ENCODE results near the gene ATP2A2. TPM values are rescaled to one million over a fixed set of nuclear protein-coding genes. Genes with fewer than 3 reads are reported as not detected.

ATP2A2 gene
- polyA plus RNA-seq, 1 experiment, result 139 TPM

GRCh38 chr12:110342157-110342556 is 61.1 kb downstream of the ATP2A2 start:
- CTCF ChIA-PET, result no interaction called here
- TF ChIP-seq, protein P1, sequence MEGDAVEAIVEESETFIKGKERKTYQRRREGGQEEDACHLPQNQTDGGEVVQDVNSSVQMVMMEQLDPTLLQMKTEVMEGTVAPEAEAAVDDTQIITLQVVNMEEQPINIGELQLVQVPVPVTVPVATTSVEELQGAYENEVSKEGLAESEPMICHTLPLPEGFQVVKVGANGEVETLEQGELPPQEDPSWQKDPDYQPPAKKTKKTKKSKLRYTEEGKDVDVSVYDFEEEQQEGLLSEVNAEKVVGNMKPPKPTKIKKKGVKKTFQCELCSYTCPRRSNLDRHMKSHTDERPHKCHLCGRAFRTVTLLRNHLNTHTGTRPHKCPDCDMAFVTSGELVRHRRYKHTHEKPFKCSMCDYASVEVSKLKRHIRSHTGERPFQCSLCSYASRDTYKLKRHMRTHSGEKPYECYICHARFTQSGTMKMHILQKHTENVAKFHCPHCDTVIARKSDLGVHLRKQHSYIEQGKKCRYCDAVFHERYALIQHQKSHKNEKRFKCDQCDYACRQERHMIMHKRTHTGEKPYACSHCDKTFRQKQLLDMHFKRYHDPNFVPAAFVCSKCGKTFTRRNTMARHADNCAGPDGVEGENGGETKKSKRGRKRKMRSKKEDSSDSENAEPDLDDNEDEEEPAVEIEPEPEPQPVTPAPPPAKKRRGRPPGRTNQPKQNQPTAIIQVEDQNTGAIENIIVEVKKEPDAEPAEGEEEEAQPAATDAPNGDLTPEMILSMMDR (IDR thresholded peaks at IDR 0.05; ENCODE audit: low read depth, low read length), result no peak

DNA sequence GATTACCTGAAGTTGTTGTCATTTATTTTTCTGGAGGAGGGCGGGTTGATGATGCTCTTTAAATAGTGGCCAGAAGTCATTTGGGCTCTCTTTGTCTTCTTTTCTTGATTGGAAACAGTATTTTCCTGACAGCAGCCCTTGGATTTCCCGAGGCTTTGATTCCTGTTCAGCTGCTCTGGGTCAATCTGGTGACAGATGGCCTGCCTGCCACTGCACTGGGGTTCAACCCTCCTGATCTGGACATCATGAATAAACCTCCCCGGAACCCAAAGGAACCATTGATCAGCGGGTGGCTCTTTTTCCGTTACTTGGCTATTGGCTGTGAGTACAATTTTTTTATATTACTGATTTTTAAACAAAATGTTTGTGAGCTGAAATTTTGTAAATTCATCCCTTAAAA is 62.1 kb downstream of the ATP2A2 start:
- Histone ChIP-seq H3K27ac (ENCODE audit: low read depth, low read length) (peak overlapping the region; percentile 21), H3K9me3 (ENCODE audit: control insufficient read depth, insufficient read depth, low read length) (peaks cover 2% of the 10 kb centered on the region; the same call in 1 of the 2 replicates), H3K27me3 (ENCODE audit: control insufficient read depth, insufficient read depth, low read length) (no peaks in the 10 kb centered on the region), H3K4me3 (ENCODE audit: low read depth, low read length) (no peak overlapping the region)
- DNase-seq (ENCODE audit: low read depth, low spot score), result no peak
- POLR2A ChIA-PET, result no interaction called here
- TF ChIP-seq, protein P1 (IDR thresholded peaks at IDR 0.05; ENCODE audit: low read depth, low read length), result no peak
- CTCF ChIA-PET, result no interaction called here

More at GRCh38 chr12:110342157-110342556, 61.1 kb downstream of the ATP2A2 start:
- H3K27me3 ChIP-seq (ENCODE audit: control insufficient read depth, insufficient read depth, low read length), result no peaks in the 10 kb centered on the region
- H3K9me3 ChIP-seq (ENCODE audit: control insufficient read depth, insufficient read depth, low read length), result peaks cover 2% of the 10 kb centered on the region; the same call in 1 of the 2 replicates
- H3K4me3 ChIP-seq (ENCODE audit: low read depth, low read length), result no peak overlapping the region
- peak overlapping the region; percentile 21 for H3K27ac ChIP-seq (ENCODE audit: low read depth, low read length)
- DNase-seq (ENCODE audit: low read depth, low spot score), result no peak
- POLR2A ChIA-PET, result no interaction called here

DNA sequence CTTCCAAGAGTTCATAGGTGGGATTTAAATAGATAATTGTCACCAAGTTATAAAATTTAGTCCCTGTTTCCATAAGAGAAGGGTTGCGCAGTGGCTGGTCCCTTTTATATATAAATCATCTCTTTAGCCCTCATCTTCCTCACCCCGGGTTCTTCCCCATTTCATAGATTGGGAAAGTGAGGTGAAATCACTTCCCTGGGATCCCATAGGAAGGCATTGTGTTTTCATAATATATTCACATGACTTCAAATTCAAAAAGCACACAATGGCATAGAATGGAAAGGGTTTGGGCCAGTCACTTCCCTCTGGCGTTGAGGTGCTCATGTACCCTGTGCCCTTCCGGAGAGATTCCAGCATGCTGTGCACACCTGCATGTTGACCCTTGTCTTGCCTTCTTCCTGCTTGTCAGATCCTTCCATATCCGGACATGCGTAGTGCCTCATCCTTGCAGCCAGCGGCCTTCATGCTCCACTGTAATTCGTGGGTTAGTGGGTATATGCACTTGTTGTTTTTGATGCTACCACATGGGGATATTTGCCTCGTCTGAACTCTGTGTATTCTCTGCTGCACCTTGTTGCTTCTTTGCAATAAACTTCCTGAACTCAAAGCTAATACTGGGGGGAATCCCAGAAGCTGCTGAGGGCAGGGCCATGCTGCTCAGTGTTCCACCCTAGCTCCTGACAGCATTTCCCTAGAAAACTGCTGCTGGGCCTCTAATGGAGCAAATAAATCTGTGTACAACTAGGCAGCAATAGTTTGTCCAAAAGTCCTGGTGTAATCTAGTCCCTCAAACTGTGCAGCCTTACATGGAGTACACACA is 62.9 kb downstream of the ATP2A2 start:
- H3K27me3 ChIP-seq (ENCODE audit: control insufficient read depth, insufficient read depth, low read length), result no peaks in the 10 kb centered on the region
- no peak for DNase-seq (ENCODE audit: low read depth, low spot score)
- H3K4me3 ChIP-seq (ENCODE audit: low read depth, low read length), result no peak overlapping the region
- CTCF ChIA-PET, result no interaction called here
- TF ChIP-seq, protein P1 (IDR thresholded peaks at IDR 0.05; ENCODE audit: low read depth, low read length), result no peak
- POLR2A ChIA-PET, result no interaction called here
- peaks cover 2% of the 10 kb centered on the region; the same call in 1 of the 2 replicates for H3K9me3 ChIP-seq (ENCODE audit: control insufficient read depth, insufficient read depth, low read length)
- no peak overlapping the region for H3K27ac ChIP-seq (ENCODE audit: low read depth, low read length)

GRCh38 chr12:110344657-110345056 is 63.6 kb downstream of the ATP2A2 start:
- H3K27ac ChIP-seq (ENCODE audit: low read depth, low read length), result no peak overlapping the region
- POLR2A ChIA-PET, result no interaction called here
- H3K9me3 ChIP-seq (ENCODE audit: control insufficient read depth, insufficient read depth, low read length), result peaks cover 2% of the 10 kb centered on the region; the same call in 1 of the 2 replicates
- no peak overlapping the region for H3K4me3 ChIP-seq (ENCODE audit: low read depth, low read length)
- H3K27me3 ChIP-seq (ENCODE audit: control insufficient read depth, insufficient read depth, low read length), result no peaks in the 10 kb centered on the region
- TF ChIP-seq, protein P1 (IDR thresholded peaks at IDR 0.05; ENCODE audit: low read depth, low read length), result no peak
- CTCF ChIA-PET, result no interaction called here
- DNase-seq (ENCODE audit: low read depth, low spot score), result no peak

DNA sequence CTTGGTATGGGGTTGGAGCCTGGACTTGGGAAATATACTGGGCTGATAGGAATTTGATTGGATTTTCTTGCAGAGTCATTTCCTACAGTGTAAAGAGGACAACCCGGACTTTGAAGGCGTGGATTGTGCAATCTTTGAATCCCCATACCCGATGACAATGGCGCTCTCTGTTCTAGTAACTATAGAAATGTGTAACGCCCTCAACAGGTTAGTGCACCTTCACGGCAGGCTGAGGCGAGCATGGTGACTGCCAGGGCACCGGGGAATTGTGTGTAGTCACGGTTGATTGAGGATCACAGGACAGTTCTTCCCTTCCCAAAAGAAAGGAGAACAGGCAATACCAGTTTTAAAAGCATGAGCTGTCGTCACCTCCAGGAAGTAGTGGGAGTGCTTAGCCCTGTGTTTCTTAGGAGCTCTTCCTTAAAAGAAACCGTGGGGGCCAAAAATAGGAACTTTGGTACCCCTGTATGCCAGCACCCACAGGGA is 64.2 kb downstream of the ATP2A2 start:
- no peaks in the 10 kb centered on the region for H3K27me3 ChIP-seq (ENCODE audit: control insufficient read depth, insufficient read depth, low read length)
- H3K27ac ChIP-seq (ENCODE audit: low read depth, low read length), result no peak overlapping the region
- TF ChIP-seq, protein P1 (IDR thresholded peaks at IDR 0.05; ENCODE audit: low read depth, low read length), result no peak
- ChIA-PET POLR2A (no interaction called here), CTCF (interaction anchor here (1.0 kb wide), 1 partner anchor 86 kb away, joined by 5 read pairs; no protein-coding TSS in a partner anchor)
- peaks cover 2% of the 10 kb centered on the region; the same call in 1 of the 2 replicates for H3K9me3 ChIP-seq (ENCODE audit: control insufficient read depth, insufficient read depth, low read length)
- no peak overlapping the region for H3K4me3 ChIP-seq (ENCODE audit: low read depth, low read length)
- DNase-seq (ENCODE audit: low read depth, low spot score), result no peak
